HG03439 (cell line): ENCODE measurements around the gene MYOM1.
"Not testable (repeated sequence)": the region's sequence is repeated elsewhere in the genome, so short reads cannot be mapped to it uniquely, and the experiment has no call there.

Source experiments
- ATAC-seq: cut with Tn5 transposase; IDR thresholded peaks from one replicate; pipeline ENCODE4 v1.9.1; 2021; ENCODE audit warnings: mild to moderate bottlenecking, moderate library complexity; ENCODE audit not compliant: unreplicated experiment

MYOM1 gene

DNA sequence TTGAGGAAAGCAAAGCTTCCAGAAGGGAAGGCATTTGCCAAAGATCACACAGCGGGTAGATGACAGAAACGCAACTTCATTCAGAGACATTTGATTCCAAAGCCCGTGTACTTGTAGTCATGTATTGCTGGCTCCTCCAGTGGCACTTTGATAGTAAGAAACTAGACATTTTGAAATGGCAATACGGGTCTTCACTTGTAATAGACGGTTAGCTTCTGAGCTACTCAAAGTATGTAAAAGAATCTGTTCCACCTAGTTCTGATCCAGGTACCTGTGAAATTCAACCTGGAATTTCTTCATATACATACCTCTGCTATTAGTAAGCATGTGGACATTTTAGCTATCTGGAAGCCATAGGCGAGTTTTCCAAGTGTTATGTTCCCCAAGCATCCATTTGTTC, 1.7 kb upstream of the MYOM1 start:
- ATAC-seq = no peak

DNA sequence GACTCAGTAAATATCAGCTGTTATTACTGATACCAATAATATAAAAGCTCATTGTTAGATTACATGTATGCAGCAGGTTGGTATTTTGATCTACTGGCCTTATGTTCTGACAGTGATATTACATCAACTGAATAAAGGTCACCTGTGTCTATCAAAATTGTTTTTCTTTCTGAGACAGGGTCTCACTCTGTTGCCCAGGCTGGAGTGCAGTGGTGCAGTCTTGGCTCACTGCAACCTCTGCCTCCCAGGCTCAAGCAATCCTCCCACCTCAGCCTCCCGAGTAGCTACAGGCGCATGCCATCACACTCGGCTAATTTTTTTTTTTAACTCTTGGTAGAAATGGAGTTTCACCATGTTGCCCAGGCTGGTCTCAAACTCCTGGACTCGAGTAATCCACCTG, 1.1 kb upstream of the MYOM1 start:
- not testable (repeated sequence) for ATAC-seq

DNA sequence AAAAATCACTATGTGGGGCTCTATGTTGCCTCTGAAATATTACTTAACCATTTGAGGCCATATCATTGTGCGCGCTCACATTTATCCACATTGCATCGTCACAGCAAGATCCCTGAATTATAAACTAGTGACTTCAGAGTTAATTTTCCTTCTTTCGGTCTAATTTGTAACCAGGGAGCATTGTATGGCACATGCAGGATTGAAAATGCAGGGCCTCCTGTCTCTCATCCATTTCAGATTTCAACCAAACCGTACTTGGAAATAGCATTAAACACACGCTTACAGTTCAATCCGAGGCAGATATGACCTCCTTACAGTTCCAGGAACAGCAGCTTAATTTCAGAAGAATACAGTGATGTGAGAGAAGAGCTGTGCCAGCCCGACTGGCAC, 532 bp downstream of the MYOM1 start:
- no peak for ATAC-seq

DNA sequence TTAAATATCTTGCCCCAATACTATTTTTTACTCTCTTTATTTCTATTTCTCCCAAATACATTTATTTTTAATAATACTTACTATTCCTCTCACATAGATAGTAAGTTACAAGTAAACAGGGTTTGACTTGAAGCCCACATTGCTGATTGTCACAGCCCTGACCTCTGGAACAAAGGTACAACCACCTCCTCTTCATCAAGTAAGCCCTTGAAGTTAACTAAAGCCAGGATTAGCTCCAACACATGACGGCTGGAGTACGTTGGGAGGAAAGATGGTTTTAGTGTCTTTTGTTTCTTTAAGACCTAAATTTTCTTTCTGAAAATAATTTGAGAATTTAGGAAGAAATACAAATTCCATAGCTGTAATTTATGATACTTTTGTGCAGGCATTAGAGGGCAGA, 949 bp downstream of the MYOM1 start:
- ATAC-seq = no peak

DNA sequence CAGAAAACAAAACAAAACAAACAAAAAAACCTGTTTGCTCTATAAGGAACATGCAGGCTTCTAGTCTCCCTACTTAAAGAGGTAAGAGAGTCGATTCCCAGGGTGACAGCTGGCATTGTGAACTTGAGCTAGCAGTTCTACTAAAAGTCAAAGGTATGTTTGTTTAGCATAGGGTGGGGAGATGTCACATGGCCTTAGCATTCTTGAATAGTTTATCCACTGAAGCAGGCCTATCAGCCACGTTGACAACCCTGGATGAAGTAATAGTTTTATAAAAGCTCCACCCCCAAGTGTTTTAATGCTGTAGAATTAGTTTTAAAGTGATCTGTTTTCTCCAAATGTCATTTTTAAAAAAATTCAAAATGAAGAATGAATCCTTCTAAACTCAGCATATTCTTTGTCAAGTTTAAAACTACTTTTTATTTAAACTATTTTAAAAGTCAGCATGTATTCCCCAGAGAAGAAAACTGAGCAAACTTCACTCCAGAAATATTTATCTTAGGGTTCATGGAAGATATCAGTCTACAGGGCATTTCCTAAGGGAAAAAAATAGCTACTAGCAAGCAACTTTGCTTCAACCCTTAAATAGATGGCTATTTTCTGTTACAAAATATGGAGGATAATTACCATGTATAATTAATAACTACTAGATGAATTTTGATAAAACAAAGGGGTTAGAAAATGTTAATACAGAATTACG, 1.7 kb downstream of the MYOM1 start:
- ATAC-seq = no peak

DNA sequence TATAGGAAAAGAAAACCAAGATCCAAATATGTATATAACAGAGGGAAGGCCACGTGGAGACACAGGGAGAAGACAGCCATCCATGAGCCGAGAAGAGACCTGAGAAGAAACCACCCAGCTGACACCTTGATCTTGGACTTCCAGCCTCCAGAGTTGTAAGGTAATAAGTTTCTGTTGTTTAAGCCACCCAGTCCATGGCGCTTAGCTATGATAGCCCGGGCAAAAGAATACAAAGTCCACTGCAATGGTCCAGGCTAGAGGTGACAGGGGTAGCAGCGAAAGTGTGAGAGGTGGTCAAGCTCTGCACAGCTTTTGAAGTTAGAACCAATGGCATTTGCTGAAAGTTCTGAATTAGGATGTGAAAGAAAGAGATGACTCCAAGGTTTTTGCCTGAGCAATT, 2.8 kb downstream of the MYOM1 start:
- ATAC-seq = no peak

DNA sequence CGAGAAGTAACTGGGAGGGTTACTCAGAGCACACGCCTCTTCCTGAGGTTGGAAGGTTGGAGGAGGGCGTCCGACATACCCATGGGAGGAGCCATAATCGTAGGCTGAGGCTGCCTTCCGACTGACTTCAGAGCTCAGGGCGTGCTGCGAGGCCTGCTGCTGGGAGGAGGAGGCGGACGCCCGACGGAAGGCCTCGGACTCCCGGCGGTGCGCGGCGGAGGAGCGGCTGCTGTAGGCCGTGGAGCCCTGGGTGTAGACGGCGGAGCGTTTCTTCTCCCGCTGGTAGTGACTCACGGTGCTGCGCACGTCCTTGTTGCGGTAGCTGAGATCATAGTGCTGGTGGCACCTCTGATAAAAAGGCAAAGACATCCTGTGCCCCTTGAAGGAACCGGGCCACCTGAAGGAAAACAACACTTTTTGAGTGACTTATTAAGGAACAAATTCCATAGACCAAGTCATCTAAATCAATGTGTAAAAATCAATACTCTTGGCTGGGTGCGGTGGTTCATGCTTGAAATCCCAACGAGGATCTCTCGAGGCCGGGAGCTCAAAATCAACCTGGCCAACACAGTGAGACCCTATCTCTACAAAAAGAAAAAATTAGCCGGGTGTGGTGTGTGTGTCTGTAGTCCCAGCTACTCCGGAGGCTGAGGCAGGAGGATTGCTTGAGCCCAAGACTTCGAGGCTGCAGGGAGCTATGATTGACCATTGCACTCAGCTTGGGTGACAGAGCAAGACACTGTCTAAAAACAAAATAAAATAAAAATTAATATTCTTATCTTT, 4.7 kb downstream of the MYOM1 start:
- ATAC-seq = no peak

DNA sequence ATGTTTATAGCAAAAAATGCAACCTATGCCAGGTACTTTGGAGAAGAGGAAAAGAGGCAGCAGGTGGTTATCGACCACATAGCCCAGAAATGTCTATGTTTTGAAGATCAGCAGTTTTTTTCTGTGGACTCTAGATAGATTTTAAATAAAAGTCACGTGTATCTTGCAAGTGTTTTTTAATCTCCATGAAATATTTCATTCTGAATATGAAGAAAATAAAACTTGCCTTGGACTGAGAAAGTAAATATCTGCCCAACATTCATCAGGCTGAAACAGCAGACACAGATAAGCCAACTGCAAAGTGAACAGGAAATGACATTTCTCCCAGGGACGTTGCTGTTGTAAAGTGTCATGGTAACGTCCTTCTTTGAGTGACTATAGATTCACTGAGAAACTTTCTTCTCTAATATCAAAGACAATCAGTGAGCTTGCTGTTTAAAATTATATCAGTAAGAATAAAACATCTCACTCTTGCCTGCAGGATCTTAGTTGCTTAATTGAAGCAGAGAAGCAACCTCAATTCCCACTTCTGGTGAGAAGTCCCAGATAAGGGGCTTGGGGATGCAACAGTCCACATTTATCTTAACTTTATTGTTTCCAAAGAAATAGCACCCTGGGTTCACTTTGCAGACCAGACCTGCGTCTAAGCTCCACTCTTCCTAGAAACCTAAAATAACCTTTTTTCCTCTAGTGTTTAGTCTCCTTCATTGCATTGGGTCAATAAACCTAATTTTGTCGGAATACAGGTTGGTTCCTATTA, 6.3 kb downstream of the MYOM1 start:
- no peak for ATAC-seq

DNA sequence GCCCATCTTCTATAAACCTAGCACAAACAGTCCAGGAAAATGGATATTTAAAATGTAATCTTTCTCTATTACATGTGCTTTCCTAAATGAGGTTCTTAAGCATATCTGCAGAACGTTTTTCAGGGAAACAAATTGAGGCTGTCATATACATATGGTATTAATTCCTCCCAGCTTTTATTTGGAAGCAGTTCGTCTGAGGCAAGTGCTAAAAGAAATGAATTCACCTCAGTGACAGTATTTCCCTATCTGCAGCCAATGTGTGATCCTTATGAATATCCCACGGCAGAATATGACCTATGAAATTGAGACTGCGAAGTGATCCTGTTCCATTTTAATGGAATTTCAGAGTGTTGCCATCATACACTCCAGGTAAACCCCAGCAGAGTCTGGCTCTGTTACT, 7.1 kb downstream of the MYOM1 start:
- no peak for ATAC-seq

DNA sequence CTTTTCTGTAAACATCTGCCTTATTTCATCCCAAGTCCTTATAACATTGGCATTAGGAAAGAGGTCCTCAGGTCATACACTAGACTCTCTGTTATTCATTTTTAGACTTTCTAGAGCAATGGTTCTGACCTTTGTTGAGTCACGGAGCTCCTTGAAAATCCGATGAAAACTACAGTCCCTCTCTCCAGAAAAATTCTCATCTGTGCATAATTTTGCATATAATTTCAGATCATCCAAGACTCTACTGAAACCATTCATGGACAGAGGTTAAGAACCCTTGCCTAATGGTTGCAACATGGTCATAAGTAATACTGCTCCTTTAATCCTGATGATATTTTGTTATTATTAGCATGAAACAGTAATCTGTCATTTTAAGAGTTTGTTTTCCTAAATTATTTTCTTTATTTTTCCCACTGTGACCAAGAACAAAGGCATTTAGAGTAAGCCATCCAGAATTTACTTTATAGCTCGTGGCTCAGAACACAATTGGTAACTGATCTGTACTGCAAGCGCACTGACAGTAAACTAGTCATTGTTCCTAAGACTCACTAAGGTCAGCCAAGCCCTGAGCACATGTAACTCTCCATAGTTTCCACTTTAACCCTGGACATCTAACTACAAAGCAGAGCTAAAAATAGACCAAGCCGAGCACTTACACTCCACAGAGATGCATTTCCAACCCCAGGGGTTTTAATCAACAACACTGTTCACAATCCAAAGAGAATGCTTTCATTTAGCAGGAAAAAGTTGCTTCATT, 8.4 kb downstream of the MYOM1 start:
- no peak for ATAC-seq

DNA sequence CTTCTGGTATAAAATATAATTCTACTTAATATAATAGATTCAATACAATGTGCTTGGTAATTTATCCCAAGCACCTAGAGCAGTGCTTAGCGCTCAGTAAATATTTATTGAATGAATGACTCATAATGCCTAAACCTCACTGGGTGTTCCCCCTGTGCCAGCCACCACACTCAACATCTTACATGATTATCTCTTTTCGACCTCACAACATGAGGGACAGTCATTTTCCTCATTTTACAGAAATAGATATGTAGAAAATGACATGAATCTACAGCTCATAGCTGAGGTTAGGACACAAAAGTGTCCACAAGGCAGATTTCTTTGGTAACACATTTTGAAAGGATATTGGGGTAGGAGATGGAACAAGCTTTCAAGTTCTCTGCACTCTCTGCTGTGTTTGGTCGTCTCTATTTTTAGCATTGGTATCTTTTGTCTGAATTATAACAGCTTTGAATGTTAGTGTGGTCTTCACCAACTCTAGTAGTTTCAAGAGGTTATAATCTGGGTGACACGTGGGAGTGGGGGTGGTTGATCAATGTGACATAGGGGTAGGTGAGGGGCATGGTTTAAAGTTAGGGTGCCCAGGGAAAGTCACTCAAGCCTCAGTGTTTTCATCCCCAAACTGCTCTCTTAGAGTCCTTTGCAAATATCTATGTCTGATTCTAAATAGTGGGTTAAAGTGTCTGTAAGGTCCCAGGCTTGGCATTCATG, 9.8 kb downstream of the MYOM1 start:
- ATAC-seq = peak; percentile 63

DNA sequence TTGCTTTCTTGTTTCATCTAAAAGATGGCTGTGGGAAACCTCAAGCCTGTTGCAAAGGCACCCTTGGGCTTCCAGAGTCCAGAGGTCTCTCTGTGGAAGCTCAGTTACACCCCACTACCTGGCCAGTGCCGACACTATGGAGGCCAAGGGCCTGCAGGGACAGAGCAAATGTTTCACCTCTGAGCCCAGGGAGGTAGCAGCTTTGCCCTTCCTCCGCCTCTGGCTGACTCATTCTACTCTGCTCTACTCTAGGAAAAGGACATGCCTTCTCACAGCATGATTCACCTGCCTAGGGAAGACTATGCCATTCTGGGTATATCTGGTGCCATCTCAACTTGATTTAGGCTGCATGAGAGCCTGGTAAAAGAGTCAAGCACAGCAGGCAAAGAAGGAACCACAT, 12.2 kb downstream of the MYOM1 start:
- no peak for ATAC-seq

DNA sequence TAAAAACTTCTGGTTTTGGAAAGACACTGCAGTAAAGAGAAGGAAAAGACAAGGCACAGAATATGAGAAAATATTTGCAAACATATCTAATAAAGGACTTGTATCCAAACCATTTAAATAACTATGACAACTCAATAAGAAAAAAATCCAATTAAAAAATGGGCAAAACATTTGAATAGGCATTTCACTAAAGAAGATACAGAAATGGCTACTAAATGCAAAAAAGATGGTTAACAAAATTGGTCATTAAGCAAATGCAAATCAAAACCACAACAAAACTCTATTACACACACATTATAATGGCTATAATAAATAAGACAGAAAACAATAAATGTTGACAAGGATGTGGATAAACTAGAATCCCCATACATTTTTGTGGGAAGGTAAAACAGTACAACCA, 14.5 kb downstream of the MYOM1 start:
- no peak for ATAC-seq

DNA sequence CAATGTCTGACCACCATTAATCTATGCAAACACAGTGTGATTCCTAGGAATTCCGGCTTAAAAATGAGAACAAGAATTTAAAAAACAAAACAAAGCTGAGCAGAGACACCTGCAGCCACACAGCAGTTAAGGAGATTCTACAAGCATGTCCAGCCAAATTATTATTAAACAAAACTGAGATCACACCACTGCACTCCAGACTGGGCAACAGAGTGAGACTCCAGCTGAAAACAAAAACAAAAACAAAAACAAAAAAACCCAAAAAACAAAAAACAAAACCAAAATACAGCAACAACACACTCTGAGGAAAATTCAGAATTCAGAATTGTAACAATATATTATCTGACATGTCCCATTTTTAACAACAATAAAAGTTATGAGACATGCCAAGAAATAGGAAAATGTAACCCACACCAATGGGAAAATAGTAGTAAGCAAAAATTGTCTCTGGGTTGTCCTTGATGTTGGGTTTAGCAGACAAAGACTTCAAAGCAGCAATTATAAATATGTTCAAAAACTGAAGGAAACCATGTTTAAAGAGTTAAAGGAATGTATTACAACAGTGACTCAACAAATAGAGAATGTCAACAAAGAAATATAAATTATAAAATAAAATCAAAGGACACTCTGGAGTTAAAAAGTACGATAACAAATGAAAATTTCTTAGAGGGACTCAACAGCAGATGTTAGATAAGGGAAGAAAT, 19.7 kb downstream of the MYOM1 start:
- no peak for ATAC-seq

DNA sequence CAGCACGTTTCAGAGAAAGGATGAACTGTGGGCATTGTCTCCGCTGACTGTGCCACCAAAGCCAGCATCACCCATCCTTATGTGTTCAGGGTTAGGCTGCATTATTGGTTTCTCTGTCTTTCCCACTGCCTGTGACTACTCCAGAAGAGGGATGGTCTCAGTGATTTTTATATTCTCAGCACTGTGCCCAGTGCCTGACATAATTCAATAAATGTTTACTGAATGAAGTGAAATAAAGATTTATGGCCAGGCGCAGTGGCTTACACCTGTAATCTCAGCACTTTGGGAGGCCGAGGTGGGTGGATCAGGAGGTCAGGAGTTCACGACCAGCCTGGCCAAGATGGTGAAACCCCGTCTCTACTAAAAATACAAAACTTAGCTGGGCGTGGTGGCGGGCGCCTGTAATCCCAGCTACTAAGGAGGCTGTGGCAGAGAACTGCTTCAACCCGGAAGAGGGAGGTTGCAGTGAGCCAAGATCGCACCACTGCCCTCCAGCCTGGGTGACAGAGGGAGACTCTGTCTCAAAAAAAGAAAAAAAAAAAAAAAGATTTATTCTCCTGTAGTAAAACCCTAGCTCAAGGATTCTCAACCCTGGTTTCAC, 21.4 kb downstream of the MYOM1 start:
- not testable (repeated sequence) for ATAC-seq

DNA sequence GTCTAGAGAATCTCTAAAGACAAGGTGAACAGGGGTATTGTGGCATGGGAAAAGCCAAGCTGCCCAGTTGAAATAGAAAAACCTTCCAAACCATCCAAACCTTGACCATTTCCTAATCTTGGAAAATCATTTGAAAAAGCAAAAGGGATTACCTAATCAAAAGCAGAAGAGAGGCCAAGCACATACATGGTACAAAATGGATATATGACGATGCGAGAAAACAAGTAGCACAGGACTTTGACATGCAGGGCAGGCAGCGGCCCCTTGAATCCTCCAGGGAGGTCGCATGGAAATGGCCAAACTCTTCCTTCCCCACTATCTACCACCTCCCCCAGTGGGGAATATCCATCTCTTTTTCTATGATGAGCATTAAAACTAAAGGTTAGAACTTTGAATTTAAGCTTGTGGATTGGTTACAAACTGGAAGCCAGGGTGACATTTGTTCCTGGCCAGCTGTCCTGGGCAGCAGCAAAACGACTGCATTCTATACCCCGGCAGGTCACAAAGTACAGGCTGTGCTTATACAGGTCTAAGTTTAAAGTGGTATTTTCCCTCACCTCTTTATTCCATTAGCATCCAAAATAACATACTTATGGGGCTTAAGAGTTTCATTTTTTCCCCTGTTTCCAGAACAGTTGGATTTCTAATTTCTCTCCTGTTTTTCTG, 24.7 kb downstream of the MYOM1 start:
- no peak for ATAC-seq

DNA sequence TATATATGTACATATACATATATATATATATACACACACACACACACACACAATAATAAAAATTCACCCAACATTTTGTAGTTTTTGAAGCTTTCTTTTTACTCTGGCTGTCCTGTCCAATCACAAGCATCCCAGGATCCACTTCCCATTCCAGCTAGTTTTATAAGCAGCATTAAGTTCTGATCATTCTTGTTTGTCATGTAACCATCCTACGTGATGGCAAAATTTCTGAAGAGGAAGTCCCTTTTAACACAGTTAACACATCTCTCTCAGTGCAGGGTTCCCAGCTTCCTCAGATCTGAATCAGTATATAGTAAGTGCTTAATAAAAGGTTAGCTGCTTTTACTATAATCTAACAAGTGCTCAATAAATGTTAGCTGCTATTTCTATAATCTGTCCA, 26.4 kb downstream of the MYOM1 start:
- no peak for ATAC-seq

DNA sequence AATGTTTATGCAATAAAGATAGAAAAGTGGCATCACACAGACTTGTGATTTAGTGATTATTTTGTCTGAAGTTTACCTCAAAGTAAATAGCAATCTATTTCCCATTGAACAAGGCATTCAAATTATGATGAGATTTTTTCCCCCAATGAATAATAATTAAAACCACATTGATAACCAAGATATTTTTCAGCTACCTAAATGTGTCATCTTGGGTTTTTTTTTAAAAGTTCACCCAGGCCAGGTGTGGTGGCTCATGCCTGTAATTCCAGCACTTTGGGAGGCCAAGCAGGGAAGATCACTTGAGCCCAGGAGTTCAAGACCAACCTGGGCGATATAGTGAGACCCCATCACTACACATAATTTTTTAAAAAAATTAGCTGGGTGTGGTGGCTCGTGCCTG, 27.0 kb downstream of the MYOM1 start:
- no peak for ATAC-seq

DNA sequence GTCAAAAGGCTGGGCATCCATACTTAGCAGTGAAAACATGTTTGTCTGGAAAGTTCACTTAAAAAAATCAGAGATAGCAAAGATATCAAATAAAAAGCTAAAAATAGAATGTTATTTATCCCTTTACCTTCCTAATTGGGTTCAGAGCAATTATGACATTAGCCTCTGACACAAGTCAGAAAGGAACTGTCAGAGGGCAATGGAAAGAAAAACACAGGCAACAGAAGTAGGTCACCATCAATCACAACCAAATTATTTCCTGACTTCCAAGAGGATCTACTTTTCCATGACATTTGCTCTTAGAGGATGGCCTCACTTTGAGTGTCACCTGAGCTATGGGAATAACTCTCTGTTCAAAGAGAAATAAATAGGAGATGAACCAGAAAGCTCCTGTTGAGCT, 27.5 kb downstream of the MYOM1 start:
- ATAC-seq = no peak
